ENCODE data around the gene TANGO6.

The TANGO6 gene

DNA sequence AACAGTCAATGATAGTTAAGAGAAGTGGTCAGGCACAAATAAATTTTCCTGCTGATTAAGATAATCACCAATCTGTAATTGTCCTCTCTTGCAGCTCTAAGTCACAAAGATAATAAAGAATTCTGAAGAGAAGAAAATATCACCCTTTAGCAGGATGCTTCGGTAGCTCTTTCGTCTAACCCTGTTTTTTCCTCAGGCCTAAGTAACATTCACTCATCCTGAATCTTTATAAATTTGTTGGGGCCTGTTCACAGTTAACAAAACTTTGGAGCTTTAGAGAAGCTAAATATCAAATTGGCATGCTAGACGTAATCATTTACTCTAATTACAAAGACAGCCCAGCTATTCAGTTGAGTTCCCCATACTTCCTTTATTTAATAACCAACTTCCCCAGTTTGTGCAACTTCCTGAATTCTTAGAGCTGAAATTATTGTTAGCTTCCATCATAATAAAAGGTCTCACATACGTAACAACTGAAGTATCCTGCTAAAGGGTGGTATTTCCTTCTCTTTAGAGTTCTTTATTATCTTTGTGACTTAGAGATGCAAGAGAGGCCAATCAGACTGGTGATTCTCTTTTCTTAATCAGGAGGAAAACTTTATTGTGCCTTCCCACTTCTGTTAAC is 118.6 kb downstream of the TANGO6 start:
- Mint-ChIP-seq H3K27ac (no peak overlapping the region), H3K36me3 (ENCODE audit: low read depth) (peaks cover 9% of the 10 kb centered on the region), H3K27me3 (ENCODE audit: low read depth) (peaks cover 3% of the 10 kb centered on the region), H3K4me3 (no peak overlapping the region), H3K9me3 (no peaks in the 10 kb centered on the region), H3K4me1 (no peaks in the 10 kb centered on the region)
- TF ChIP-seq, protein P1, sequence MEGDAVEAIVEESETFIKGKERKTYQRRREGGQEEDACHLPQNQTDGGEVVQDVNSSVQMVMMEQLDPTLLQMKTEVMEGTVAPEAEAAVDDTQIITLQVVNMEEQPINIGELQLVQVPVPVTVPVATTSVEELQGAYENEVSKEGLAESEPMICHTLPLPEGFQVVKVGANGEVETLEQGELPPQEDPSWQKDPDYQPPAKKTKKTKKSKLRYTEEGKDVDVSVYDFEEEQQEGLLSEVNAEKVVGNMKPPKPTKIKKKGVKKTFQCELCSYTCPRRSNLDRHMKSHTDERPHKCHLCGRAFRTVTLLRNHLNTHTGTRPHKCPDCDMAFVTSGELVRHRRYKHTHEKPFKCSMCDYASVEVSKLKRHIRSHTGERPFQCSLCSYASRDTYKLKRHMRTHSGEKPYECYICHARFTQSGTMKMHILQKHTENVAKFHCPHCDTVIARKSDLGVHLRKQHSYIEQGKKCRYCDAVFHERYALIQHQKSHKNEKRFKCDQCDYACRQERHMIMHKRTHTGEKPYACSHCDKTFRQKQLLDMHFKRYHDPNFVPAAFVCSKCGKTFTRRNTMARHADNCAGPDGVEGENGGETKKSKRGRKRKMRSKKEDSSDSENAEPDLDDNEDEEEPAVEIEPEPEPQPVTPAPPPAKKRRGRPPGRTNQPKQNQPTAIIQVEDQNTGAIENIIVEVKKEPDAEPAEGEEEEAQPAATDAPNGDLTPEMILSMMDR (IDR thresholded peaks at IDR 0.05; ENCODE audit: unreplicated experiment in 3 of 3): no peak

DNA sequence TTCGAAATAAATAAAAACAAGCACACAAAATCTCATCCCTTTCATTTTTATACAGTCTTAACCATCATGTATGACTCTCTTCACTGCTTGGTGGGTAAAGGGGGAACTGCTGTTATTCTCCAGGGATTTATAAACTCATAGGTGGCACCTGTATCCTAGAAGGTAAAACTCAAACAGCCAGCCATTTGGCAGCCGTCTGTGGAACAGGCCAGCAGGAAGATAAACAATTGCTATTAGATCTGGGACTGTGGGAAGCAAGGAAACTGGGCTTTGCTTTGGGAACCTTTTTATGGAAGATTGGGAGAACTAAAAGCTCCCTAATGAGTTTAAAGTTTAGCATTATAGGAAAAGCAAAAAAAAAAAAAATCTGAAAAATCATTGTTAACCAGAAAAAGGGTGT is 126.0 kb downstream of the TANGO6 start:
- TF ChIP-seq, protein P1 (IDR thresholded peaks at IDR 0.05; ENCODE audit: unreplicated experiment in 3 of 3): no peak
- Mint-ChIP-seq H3K4me3 (no peak overlapping the region), H3K27ac (no peak overlapping the region), H3K9me3 (no peaks in the 10 kb centered on the region), H3K4me1 (peaks cover 6% of the 10 kb centered on the region), H3K27me3 (ENCODE audit: low read depth) (peaks cover 3% of the 10 kb centered on the region), H3K36me3 (ENCODE audit: low read depth) (peaks cover 5% of the 10 kb centered on the region)

DNA sequence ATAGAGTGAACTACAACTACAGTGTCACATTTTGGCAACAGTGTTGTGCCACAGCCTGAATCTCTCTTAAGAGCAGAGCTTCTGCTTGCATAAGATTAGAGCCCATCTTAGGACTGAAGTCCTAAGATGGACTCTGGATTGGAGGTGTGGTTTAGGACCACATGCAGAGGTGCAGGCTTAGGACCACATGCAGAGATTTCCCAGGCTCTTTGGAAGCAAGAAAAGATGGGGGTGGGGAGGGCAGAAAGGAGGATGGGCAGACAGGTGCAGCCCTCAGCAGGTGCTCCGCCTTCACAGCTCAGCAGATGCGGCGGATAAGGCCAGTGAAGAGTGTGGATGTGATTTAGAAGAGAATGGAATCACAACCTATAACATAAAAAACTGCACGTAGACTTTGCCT is 128.7 kb downstream of the TANGO6 start:
- no peak overlapping the region for H3K27ac Mint-ChIP-seq
- TF ChIP-seq, protein P1 (IDR thresholded peaks at IDR 0.05; ENCODE audit: unreplicated experiment in 3 of 3): no peak
- H3K4me3 Mint-ChIP-seq: no peak overlapping the region
- H3K9me3 Mint-ChIP-seq: no peaks in the 10 kb centered on the region
- H3K27me3 Mint-ChIP-seq (ENCODE audit: low read depth): peaks cover 3% of the 10 kb centered on the region
- peaks cover 6% of the 10 kb centered on the region for H3K4me1 Mint-ChIP-seq
- H3K36me3 Mint-ChIP-seq (ENCODE audit: low read depth): peaks cover 20% of the 10 kb centered on the region

DNA sequence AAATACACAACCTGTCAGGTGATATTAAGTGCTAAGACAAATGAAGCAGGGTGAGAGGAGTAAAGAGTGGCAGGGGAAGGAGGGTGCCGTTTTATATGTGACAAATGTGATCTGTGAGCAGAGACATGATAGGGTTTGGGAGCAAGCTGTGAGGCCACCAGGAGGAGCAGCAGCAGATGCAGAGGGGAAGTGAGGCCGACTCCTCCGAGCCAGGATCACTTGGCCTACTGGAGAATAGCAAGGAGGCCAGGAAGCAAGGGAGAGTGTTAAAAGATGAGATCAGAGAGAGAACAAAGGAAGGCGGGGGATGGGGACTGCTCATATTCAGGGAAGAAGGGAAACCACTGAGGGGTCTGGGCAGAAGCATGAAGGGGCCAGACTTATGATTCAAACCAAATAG is 129.4 kb downstream of the TANGO6 start:
- H3K36me3 Mint-ChIP-seq (ENCODE audit: low read depth): peaks cover 20% of the 10 kb centered on the region
- H3K4me3 Mint-ChIP-seq: no peak overlapping the region
- H3K9me3 Mint-ChIP-seq: no peaks in the 10 kb centered on the region
- H3K4me1 Mint-ChIP-seq: peaks cover 6% of the 10 kb centered on the region
- H3K27ac Mint-ChIP-seq: peak overlapping the region in 2 of 3 experiments; percentile 21 to 32
- peaks cover 3% of the 10 kb centered on the region for H3K27me3 Mint-ChIP-seq (ENCODE audit: low read depth)
- TF ChIP-seq, protein P1 (IDR thresholded peaks at IDR 0.05; ENCODE audit: unreplicated experiment in 3 of 3): peak; percentile 29 to 33 (median 32)

DNA sequence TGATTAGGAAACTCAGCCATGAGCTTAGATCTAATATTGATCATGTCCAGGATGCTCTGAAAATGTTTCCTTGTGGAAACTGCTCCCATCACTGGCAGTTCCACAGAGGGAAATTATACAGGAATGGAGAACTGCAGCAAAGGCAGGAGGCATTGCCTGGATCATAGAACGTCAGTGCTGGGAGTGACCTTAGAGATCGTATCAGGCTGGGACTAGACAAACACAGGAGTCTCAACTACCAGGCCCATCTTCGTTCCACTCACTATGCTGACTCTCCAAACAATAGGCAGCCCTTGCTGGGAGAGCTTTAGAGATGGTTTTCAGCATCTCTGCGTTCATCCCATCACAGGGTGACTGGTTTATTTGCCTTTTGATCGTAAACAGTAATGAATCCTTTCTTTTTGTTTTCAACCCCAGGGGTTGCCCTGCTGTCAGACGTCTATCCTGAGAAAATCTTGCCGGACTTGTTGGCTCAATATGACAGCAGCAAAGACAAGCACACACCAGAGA is 130.3 kb downstream of the TANGO6 start:
- H3K27me3 Mint-ChIP-seq (ENCODE audit: low read depth): peaks cover 3% of the 10 kb centered on the region
- TF ChIP-seq, protein P1 (IDR thresholded peaks at IDR 0.05; ENCODE audit: unreplicated experiment in 3 of 3): no peak
- H3K4me1 Mint-ChIP-seq: peaks cover 6% of the 10 kb centered on the region
- peaks cover 25% of the 10 kb centered on the region for H3K36me3 Mint-ChIP-seq (ENCODE audit: low read depth)
- H3K9me3 Mint-ChIP-seq: no peaks in the 10 kb centered on the region
- no peak overlapping the region for H3K27ac Mint-ChIP-seq
- H3K4me3 Mint-ChIP-seq: no peak overlapping the region
